Activated CD4-positive, alpha-beta T cell treated with anti-CD3 and anti-CD28 coated beads for 1 hour (primary cell): ENCODE results near the gene PCDHGA11.
"Not testable (repeated sequence)": the region's sequence is repeated elsewhere in the genome, so short reads cannot be mapped to it uniquely, and the experiment has no call there.

Experiments
- DNase-seq: peaks from one replicate; pipeline ENCODE4 v3.0.0-alpha.2; 2020

Gene PCDHGA11

GRCh38 chr5:141432726-141433125, 11.9 kb downstream of the PCDHGA11 start:
- DNase-seq: not testable (repeated sequence)

- no peak for DNase-seq
Observed at GRCh38 chr5:141434006-141434405, 13.2 kb downstream of the PCDHGA11 start.

GRCh38 chr5:141437221-141437620, 16.4 kb downstream of the PCDHGA11 start:
- DNase-seq: no peak

- no peak for DNase-seq
Observed at GRCh38 chr5:141439411-141440141, 18.7 kb downstream of the PCDHGA11 start.

- no peak for DNase-seq
Observed at GRCh38 chr5:141440341-141440740, 19.5 kb downstream of the PCDHGA11 start.

- DNase-seq: no peak
Observed at GRCh38 chr5:141441571-141442170, 20.8 kb downstream of the PCDHGA11 start.

GRCh38 chr5:141465351-141465750, 44.5 kb downstream of the PCDHGA11 start:
- DNase-seq: no peak
